ENCODE measurements around the gene OR2A14.
"Not testable (repeated sequence)": the region's sequence is repeated elsewhere in the genome, so short reads cannot be mapped to it uniquely, and the experiment has no call there.

Gene OR2A14, protein sequence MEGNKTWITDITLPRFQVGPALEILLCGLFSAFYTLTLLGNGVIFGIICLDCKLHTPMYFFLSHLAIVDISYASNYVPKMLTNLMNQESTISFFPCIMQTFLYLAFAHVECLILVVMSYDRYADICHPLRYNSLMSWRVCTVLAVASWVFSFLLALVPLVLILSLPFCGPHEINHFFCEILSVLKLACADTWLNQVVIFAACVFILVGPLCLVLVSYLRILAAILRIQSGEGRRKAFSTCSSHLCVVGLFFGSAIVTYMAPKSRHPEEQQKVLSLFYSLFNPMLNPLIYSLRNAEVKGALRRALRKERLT

DNA sequence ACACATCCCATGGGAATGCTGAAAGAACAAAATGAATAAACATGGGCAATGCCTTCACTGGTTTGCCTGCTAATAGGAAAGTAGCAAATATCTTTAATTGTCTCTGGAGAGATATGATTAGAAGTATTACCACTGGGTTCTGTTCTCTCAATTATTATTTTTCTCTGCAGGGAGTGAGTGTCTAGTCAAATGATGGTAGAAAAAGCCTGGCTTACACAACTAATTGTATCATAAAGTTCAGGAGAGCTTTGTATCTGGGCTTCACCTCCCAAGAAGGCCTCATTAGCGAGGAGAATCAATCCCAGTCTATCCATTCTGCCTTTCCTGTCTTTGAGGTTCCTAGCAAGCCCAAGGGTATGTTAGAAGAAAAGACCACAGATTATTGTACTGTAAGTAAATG is at the start of gene OR2A14:
OR2A14 (plus strand) TSS at position 301 of the 400 bp plus-strand sequence. CDS start 5,937 bp downstream, outside the sequence.
- DNase-seq: no peak

DNA sequence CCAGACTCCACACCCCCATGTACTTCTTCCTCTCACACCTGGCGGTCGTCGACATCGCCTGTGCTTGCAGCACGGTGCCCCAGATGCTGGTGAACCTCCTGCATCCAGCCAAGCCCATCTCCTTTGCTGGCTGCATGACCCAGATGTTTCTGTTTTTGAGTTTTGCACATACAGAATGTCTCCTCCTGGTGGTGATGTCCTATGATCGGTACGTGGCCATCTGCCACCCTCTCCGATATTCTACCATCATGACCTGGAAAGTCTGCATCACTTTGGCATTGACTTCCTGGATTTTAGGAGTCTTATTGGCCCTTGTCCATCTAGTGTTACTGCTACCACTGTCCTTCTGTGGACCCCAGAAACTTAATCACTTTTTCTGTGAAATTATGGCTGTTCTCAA is 48.6 kb upstream of the OR2A14 start:
- DNase-seq: no peak

DNA sequence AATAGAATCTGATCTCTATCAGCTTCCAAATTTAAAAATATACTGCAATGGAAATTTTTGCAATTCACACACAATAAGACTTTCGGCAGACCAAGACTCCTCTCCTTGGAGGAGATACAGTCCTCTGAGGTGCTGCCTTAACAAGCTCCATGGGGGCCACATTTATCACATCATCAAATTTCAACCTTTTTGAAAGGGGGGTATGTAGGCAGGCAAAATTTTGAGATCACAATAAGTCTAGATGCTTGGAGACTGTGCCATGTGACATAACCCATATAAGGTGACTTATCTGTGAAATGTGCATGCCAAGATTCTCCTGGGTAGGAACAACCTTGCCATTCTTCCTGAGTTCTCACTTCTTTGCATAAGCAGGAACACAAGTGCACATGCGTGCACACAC is 37.0 kb upstream of the OR2A14 start, which contains the start of gene OR2A12:
OR2A12 (plus strand) TSS at position 301 of the 400 bp plus-strand sequence. CDS start 8,830 bp downstream, outside the sequence.
- no peak for DNase-seq

DNA sequence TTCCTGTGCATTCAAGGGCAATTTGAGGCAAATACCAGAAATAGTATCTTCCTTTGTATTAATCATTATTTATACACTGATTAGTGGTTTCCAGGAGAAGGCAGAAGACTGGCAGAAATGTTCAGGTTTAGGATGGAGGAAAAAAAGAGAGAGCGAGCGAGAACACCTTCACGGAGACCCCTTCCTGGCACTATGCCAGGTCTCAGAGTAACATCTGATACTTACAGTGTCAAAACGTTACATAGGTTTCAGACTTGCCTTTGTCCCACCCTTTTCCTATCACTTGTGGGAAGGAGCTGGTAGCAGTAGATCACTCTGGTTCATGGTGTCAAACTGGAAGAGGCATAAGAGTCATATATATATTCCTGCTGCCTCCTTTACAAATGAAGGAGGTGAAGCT is 36.2 kb upstream of the OR2A14 start:
- no peak for DNase-seq

DNA sequence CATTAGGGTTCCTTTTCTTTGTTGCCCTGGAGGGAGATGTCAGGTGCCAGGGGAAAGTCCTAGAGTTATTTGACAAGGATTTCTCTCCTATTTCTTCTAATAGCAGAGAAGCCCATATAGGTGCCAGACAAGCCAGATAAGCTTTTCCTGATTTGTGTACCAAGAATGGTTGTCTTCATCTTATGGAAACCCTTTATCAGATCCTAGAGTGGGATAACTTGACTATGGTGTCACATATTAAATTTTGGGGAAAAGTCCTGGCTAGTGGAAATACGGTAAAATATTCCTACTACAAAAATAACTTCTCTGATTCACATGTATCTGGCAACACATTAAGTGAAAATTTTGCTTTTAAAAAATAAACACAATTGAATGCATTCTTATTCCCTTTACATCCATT is 35.7 kb upstream of the OR2A14 start:
- DNase-seq: no peak

DNA sequence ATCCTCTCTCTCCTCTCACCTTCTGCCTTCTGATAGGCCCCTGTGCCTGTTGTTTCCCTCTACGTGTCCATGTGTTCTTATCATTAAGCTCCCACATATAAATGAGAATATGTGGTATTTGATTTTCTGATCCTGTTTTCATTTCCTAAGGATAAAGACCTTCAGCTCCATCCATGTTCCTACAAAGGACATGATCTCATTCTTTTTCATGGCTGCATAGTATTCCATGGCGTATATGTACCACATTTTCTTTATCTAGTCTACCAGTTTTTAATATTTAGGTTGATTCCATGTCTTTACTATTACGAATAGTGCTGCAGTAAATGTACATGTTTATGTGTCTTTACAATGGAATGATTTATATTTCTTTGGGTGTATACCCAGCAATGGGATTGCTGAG is 32.3 kb upstream of the OR2A14 start:
- DNase-seq: no peak

DNA sequence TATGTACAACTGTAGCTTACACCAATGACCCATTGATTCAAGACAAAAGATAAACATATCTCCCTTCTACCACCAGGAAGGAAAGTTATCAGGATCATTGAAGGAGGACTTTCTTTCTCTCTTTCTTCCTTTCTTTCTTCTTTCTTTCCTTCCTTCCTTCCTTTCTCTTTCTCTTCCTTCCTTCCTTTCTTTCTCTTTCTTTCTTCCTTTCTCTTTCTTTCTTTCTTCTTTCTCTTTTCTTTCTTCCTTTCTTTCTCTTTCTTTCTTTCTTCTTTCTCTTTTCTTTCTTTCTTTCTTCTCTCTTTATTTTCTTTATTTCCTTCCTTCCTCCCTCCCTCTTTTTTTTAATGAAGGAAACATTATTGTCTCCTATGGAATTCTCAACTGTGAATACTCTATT is 24.2 kb upstream of the OR2A14 start:
- no peak for DNase-seq

DNA sequence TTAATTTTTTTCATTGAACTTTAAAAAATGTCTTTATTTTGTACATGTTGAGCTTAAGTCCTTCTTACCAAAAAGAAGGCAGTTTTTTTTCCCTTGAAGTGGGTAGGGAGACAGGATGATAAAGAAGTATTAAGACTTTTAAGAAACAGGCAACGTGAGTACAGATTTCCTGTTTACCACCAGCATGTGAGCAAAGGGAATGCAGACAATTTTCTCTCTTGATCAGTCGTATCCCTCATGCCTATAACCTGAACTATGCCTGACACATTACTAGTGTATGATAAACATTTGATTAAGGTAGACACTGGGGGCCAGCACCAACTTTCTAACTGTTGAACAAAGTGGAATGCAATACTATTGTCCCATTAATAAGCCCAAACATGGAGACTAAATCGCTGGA is 22.4 kb upstream of the OR2A14 start:
- no peak for DNase-seq

DNA sequence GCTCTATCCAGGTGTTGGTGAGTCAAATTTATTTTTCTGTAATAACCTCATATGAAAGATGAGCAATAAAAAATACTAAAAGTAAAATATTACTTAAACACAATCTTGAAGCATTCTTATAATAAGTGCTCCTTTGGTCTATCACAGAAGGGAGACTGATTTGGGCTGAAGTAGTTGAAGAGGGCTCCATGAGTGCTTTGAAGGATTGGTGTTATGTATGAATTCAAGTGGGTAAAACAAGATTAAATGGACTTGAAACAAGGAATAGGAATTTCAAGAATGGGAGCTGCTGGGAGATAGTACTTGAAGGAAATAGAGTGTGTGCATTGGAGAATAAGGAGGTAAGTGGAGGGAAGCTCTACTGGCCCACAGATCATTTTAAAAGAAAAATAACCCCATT is 20.9 kb upstream of the OR2A14 start:
- DNase-seq: no peak

DNA sequence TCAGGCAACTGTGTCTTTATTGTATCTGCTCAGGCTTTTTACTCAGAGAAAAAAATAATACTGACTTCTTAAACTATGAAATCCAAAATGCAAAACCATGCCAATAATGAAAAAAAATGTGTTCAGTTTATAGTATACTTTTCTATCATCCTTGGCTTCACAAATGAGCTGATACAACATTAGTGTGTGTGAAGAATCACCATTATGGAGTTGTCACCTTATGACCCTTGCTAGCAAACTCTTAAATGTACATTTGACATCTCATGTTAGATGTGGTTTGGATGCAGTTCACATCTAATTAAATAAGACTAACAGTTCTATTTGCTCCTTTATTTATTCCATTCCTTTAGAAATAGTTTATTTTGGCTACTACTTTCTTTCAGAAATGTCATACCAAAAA is 17.8 kb upstream of the OR2A14 start:
- DNase-seq: no peak

DNA sequence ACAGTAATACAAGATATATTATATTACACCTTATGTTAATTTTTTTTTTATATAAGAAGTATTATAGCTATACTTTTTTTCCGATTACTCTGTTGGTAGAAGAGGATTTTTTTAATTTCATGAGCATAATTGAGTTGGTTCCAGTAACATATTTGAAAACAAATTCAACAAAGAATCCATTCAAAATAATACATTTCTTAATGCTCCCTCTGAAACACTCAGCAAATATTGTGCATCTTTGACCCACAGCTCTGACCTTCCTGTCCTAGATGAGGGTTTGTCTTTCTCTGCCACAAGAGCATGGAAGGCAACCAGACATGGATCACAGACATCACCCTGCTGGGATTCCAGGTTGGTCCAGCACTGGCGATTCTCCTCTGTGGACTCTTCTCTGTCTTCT is 13.7 kb upstream of the OR2A14 start, which contains the start of gene OR2A2:
OR2A2 (plus strand) TSS at position 301 of the 400 bp plus-strand sequence; CDS start at position 301, 0 bp downstream.
- no peak for DNase-seq

DNA sequence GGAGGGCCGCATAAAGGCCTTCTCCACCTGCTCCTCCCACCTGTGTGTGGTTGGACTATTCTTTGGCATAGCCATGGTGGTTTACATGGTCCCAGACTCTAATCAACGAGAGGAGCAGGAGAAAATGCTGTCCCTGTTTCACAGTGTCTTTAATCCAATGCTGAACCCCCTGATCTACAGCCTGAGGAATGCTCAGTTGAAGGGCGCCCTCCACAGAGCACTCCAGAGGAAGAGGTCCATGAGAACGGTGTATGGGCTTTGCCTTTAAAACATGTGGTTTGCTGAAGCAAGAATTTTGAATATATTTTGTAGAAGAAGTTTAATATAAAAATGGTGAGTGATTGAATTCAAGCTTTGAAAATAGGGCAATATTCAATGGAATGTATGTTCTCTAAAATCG is 12.7 kb upstream of the OR2A14 start:
- DNase-seq: no peak

DNA sequence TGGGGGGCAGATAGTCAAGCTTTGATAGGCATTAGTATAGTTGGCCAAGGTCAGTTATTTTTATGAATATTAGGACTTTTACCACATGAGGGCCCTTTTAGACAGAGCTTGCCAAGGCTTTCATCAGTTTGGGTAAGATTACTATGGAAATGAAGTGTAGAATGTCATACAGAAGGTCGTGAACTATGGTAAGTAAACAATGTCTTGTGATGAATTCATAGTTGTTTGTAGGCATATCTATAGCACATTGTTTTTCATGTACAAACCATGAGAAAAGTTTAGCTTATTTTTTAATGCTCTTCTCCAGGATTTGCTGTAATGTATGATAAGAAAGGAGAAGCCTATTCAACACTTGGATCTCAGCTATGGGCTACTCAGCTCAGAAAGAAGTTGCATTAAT is 9.3 kb upstream of the OR2A14 start:
- DNase-seq: no peak

DNA sequence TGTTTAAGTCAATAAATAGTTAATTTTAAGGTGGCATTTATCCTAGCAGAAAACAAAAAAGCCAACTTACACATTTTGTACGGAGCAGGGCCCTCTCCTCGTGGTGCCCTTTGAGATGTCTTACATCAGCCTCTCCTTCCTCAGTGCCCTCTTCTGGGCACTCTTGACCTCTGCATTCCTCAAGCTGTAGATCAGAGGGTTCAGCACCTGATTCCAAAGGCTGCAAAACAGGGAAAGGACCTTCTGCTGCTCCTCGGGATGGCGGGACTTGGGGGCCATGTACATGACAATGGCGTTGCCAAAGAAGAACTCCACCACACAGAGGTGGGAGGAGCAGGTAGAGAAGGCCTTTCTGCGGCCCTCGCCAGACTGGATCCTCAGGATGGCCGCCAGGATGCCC is 4.6 kb upstream of the OR2A14 start:
- DNase-seq: no peak

DNA sequence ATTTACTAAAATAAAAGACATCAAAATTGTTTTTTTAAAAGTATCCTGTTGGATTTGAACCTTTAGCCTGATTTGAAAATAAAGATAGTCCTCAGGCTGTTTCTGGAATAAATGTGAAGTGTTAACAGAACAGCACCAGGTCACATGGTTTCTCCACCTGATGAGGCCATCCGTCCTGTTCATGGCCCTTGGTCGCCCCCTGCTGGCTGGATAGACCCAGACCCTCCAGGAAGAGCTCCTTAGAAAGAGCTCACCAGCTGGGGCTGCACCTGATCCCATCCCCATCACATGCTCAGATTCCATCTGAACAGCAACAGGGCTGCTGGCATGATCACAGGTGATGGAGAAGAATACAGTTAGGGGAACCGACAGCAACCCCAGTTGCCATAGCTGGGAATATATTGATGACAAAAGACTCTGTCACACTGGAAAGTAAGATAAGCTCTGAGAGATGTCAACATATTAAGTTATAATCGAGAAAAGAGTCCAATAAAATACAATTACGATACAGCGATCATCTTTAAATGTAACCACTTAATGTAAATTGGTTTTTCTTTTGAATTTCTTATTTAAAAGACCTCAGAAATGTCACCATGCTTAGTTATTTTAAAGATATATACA is 4.8 kb downstream of the OR2A14 start:
- DNase-seq: peak; percentile 87

DNA sequence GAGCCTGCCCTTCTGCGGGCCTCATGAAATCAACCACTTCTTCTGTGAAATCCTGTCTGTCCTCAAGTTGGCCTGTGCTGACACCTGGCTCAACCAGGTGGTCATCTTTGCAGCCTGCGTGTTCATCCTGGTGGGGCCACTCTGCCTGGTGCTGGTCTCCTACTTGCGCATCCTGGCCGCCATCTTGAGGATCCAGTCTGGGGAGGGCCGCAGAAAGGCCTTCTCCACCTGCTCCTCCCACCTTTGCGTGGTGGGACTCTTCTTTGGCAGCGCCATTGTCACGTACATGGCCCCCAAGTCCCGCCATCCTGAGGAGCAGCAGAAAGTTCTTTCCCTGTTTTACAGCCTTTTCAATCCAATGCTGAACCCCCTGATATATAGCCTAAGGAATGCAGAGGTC is 6.6 kb downstream of the OR2A14 start:
- not testable (repeated sequence) for DNase-seq

DNA sequence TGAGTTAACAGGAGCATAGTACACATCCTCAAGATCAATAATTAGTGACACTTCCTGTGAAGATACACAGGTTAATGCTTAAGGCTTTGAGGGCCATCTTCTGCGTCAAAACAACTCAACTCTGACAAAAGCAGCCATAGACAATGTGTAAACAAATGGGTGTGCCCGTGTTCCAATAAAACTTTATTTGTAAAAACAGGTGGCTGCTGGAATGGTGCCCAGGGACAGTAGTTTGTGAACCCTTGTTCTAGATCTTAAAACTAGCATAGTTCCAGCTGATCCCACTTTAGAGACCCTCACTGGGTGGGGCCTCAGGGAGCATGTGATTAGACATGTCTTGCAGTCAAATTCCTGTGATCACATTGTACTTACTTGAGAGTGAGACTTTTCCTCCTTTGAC is 7.8 kb downstream of the OR2A14 start:
- DNase-seq: no peak

DNA sequence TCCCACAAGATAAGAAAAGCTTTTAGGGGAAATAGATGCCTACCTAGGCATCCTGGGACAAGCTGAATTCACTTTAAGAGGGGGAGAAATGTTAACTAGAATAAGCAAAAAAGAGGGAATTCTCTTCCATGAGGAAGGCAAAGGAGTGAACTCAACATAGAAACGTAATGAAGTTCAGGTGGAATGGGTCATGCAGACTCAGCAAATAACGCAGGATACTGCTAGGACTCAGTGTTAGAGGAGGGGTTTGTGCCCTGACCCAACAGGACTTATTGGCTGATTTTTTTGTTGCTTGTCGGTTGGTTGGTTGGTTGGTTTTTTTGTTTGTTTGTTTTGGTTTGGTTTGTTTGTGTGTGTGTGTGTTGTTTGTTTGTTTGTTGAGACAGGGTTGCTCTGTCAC is 9.3 kb downstream of the OR2A14 start:
- DNase-seq: no peak

DNA sequence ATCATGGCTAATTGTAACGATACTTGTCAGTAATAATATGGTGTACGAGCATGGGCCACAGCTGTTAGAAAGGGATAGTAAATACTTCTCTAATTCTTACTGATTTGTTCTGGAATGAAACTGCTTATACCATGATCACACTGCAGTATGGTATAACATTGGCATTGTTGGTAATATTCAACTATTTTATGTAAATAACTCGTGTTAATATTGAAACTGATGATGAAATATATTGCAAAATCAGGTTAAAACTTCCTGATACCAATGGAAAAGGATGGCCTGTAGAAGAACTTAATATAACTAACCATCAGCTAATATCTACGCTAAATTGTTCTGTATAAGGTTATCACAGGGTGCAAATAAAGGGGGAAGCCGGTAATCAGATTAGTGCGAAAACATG is 10.3 kb downstream of the OR2A14 start:
- DNase-seq: no peak

DNA sequence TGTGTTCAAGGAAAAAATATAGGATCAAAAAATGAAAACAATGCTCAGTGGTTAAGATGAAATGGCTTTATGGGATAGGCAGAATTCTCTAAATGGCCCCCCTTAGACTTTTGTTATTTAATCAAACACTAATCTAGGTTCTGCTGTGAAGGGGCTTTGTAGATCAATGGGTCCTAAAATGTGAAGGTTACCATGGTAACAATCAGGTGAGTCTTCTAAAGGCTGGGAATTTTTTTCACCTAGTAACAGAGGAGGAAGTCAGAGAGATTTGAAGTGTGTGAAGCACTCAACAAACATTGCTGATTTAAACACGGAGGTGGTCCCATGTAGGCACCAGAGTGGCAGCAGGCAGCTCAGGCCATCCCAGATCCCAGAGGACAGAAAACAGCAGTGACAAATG is 11.1 kb downstream of the OR2A14 start:
- no peak for DNase-seq

DNA sequence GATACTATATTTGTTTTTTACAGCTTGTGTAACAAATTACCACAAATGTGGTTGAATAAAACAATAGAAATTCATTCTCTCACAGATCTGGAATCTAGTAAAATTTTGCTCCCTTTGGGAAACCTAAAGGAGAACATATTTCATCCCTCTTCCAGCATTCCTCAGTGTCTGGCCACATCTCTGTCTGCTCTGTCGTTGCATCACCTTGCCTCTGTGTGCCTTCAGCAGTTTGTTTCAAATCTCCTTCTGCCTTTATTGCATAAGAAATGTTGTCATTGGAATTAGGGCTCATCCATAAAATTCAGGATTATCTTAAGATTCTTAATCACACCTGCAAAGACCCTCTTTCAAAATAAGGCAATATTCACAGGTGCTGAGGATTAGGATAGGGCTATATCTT is 14.5 kb downstream of the OR2A14 start:
- no peak for DNase-seq

DNA sequence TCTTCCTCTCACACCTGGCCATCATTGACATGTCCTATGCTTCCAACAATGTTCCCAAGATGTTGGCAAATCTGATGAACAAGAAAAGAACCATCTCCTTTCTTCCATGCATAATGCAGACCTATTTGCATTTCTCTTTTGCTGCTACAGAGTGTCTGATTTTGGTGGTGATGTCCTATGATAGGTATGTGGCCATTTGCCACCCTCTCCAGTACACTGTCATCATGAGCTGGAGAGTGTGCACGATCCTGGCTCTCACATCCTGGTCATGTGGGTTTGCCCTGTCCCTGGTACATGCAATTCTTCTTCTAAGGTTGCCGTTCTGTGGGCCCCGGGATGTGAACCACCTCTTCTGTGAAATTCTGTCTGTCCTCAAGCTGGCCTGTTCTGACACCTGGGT is 19.2 kb downstream of the OR2A14 start:
- DNase-seq: no peak

DNA sequence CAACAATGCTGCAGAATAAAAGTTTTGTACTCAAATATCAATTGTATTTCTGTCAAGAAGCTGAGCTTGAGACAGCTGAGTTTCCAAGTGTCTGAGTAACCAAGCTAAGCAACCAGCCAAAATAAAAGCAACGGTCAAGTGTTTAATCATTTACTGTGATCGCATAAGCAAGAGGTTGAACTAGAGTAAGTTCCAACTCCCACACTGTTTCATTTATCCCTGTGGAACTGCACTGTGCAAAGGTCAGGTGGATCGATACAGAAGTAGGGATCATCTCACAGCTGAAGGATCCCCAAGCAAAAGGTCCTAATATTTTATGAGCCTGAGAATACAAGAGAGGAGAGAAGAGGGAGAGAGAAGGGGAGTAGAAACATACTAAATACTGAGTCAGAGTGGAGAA is 21.4 kb downstream of the OR2A14 start:
- no peak for DNase-seq

DNA sequence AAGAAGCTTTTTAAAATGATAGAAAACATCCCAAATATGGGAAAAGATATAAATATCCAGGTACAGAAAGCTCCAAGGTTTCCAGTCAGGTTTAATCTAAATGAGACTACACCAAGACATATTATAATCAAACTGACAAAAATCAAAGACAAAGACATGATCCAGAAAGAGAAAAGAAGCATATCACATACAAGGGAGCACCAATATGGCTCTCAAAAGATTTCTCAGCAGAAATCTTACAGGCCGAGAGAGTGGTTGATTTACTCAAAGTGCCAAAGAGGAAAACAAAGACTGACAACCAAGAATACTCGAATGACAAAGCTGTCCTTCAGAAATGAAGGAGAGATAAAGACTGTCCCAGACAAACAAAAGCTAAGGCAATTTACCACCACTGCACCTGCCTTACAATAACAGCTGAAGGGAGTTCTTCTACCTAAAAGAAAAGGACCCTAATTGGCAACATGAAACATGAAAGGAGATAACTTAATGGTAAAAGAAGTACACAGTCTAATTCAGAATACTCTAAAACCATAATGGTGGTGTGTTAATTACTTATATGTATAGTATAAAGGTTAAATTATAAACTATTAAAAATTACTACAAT is 25.4 kb downstream of the OR2A14 start:
- DNase-seq: no peak

Data from activated CD4-positive, alpha-beta T cell treated with anti-CD3 and anti-CD28 coated beads, Interleukin-2, amount 50 U/mL, for 16 hours (primary cell).